Measurements from ENCODE around the gene UNC119. TPM values are rescaled to one million over a fixed set of nuclear protein-coding genes. Genes with fewer than 3 reads are reported as not detected.

The UNC119 gene
- total RNA-seq, 1 experiment from 2014 or later: 36.4 TPM

GRCh38 chr17:28575126-28575795 is 22.8 kb upstream of the UNC119 start:
- Histone ChIP-seq H3K4me3 (no peak overlapping the region), H3K36me3 (peaks cover 47% of the 10 kb centered on the region), H3K9me3 (no peaks in the 10 kb centered on the region), H3K27me3 (no peaks in the 10 kb centered on the region)
- no peak for DNase-seq

- peaks cover 40% of the 10 kb centered on the region for H3K36me3 ChIP-seq
Observed at GRCh38 chr17:28574526-28574925, 22.1 kb upstream of the UNC119 start.

GRCh38 chr17:28573966-28574480 is 21.6 kb upstream of the UNC119 start:
- peaks cover 35% of the 10 kb centered on the region for H3K36me3 ChIP-seq
- H3K4me3 ChIP-seq: no peak overlapping the region
- H3K27me3 ChIP-seq: no peaks in the 10 kb centered on the region
- H3K9me3 ChIP-seq: no peaks in the 10 kb centered on the region
- no peak for DNase-seq

More at GRCh38 chr17:28574526-28574925, 22.1 kb upstream of the UNC119 start:
- no peaks in the 10 kb centered on the region for H3K27me3 ChIP-seq
- H3K4me3 ChIP-seq: no peak overlapping the region
- DNase-seq: no peak
- no peaks in the 10 kb centered on the region for H3K9me3 ChIP-seq

GRCh38 chr17:28573521-28573920 is 21.1 kb upstream of the UNC119 start:
- Histone ChIP-seq H3K4me3 (no peak overlapping the region), H3K9me3 (no peaks in the 10 kb centered on the region), H3K27me3 (no peaks in the 10 kb centered on the region), H3K36me3 (peaks cover 30% of the 10 kb centered on the region)
- no peak for DNase-seq

- Histone ChIP-seq H3K9me3 (no peaks in the 10 kb centered on the region), H3K36me3 (peaks cover 25% of the 10 kb centered on the region)
- no peak for DNase-seq
Observed at GRCh38 chr17:28573040-28573380, 20.6 kb upstream of the UNC119 start.

GRCh38 chr17:28572259-28573039 is 20.0 kb upstream of the UNC119 start:
- no peaks in the 10 kb centered on the region for H3K9me3 ChIP-seq
- no peak for DNase-seq
- no peaks in the 10 kb centered on the region for H3K27me3 ChIP-seq
- H3K36me3 ChIP-seq: peaks cover 19% of the 10 kb centered on the region
- H3K4me3 ChIP-seq: peak overlapping the region; percentile 78

More at GRCh38 chr17:28573040-28573380, 20.6 kb upstream of the UNC119 start:
- H3K4me3 ChIP-seq: no peak overlapping the region
- H3K27me3 ChIP-seq: no peaks in the 10 kb centered on the region

GRCh38 chr17:28571361-28572122 is 19.1 kb upstream of the UNC119 start, which contains the start of gene PIGS:
Gene PIGS, minus strand, starts transcription at chr17:28571524. Its CDS starts 28 bp downstream, at chr17:28571496.
- Histone ChIP-seq H3K36me3 (peaks cover 10% of the 10 kb centered on the region), H3K27me3 (no peaks in the 10 kb centered on the region), H3K9me3 (no peaks in the 10 kb centered on the region), H3K4me3 (peak within 1 kb of the TSS; percentile 78)
- DNase-seq: peak; percentile 96

- H3K4me3 ChIP-seq: peak overlapping the region; percentile 78
- DNase-seq: no peak
Observed at GRCh38 chr17:28570716-28571360, 18.4 kb upstream of the UNC119 start.

GRCh38 chr17:28569446-28569845 is 17.0 kb upstream of the UNC119 start:
- Histone ChIP-seq H3K9me3 (no peaks in the 10 kb centered on the region), H3K27me3 (no peaks in the 10 kb centered on the region), H3K36me3 (peaks cover 6% of the 10 kb centered on the region), H3K4me3 (no peak overlapping the region)
- no peak for DNase-seq

More at GRCh38 chr17:28570716-28571360, 18.4 kb upstream of the UNC119 start:
- no peaks in the 10 kb centered on the region for H3K9me3 ChIP-seq
- no peaks in the 10 kb centered on the region for H3K27me3 ChIP-seq
- peaks cover 8% of the 10 kb centered on the region for H3K36me3 ChIP-seq

GRCh38 chr17:28567604-28568003 is 15.2 kb upstream of the UNC119 start:
- Histone ChIP-seq H3K4me3 (no peak overlapping the region), H3K36me3 (peaks cover 10% of the 10 kb centered on the region), H3K27me3 (no peaks in the 10 kb centered on the region), H3K9me3 (no peaks in the 10 kb centered on the region)
- no peak for DNase-seq

GRCh38 chr17:28563475-28563874 is 11.1 kb upstream of the UNC119 start:
- H3K9me3 ChIP-seq: no peaks in the 10 kb centered on the region
- DNase-seq: no peak
- H3K4me3 ChIP-seq: no peak overlapping the region
- H3K36me3 ChIP-seq: peaks cover 25% of the 10 kb centered on the region
- H3K27me3 ChIP-seq: no peaks in the 10 kb centered on the region

GRCh38 chr17:28555022-28555421 is 2.6 kb upstream of the UNC119 start:
- peaks cover 23% of the 10 kb centered on the region for H3K36me3 ChIP-seq
- H3K27me3 ChIP-seq: no peaks in the 10 kb centered on the region
- no peak for DNase-seq
- no peak overlapping the region for H3K4me3 ChIP-seq
- H3K9me3 ChIP-seq: no peaks in the 10 kb centered on the region

GRCh38 chr17:28554565-28554964 is 2.1 kb upstream of the UNC119 start:
- Histone ChIP-seq H3K27me3 (no peaks in the 10 kb centered on the region), H3K4me3 (no peak overlapping the region), H3K36me3 (peaks cover 22% of the 10 kb centered on the region), H3K9me3 (no peaks in the 10 kb centered on the region)
- no peak for DNase-seq

GRCh38 chr17:28553000-28553505 is 629 bp upstream of the UNC119 start:
- H3K9me3 ChIP-seq: no peaks in the 10 kb centered on the region
- H3K27me3 ChIP-seq: no peaks in the 10 kb centered on the region
- no peak overlapping the region for H3K4me3 ChIP-seq
- peaks cover 28% of the 10 kb centered on the region for H3K36me3 ChIP-seq
- DNase-seq: no peak

- Histone ChIP-seq H3K36me3 (peaks cover 38% of the 10 kb centered on the region), H3K9me3 (no peaks in the 10 kb centered on the region), H3K27me3 (no peaks in the 10 kb centered on the region), H3K4me3 (peak overlapping the region; percentile 93)
- DNase-seq: no peak
Observed at GRCh38 chr17:28551421-28552175, 826 bp downstream of the UNC119 start.

- Histone ChIP-seq H3K9me3 (no peaks in the 10 kb centered on the region), H3K36me3 (peaks cover 34% of the 10 kb centered on the region), H3K4me3 (no peak overlapping the region), H3K27me3 (no peaks in the 10 kb centered on the region)
- no peak for DNase-seq
Observed at GRCh38 chr17:28550858-28551257, 1.6 kb downstream of the UNC119 start.

All from MG63 (cell line).